Type B pancreatic cell (in vitro differentiated cells): ENCODE measurements around the gene C5. TPM values are rescaled to one million over a fixed set of nuclear protein-coding genes. Genes with fewer than 3 reads are reported as not detected.

Source experiments
- DNase-seq: peaks from one replicate; pipeline ENCODE4 v3.0.0; 2021; ENCODE audit warnings: mixed read lengths; ENCODE audit not compliant: unreplicated experiment; ENCODE audit errors: extremely low spot score
- H3K27ac Mint-ChIP-seq: 2 replicates; pipeline ENCODE4 v1.8.0; 2021; ENCODE audit warnings: mild to moderate bottlenecking, mixed read lengths
- H3K27me3 Mint-ChIP-seq: 2 replicates; pipeline ENCODE4 v1.8.0; 2021; ENCODE audit warnings: mixed read lengths
- H3K36me3 Mint-ChIP-seq: 2 replicates; pipeline ENCODE4 v1.8.0; 2021; ENCODE audit warnings: mixed read lengths
- H3K4me1 Mint-ChIP-seq: one replicate; pipeline ENCODE4 v1.8.0; 2021; ENCODE audit warnings: mixed read lengths; ENCODE audit not compliant: unreplicated experiment
- H3K4me3 Mint-ChIP-seq: 2 replicates; pipeline ENCODE4 v1.8.0; 2021; ENCODE audit warnings: mild to moderate bottlenecking, mixed read lengths
- H3K9me3 Mint-ChIP-seq: 2 replicates; pipeline ENCODE4 v1.8.0; 2021; ENCODE audit warnings: mixed read lengths
- CTCF ChIP-seq: fragments of 200-600 bp; sonication (generic); conservative IDR thresholded peaks from 2 replicates; pipeline ENCODE4 v1.5.0; 2021; ENCODE audit warnings: antibody characterized with exemption, mild to moderate bottlenecking
- total RNA-seq: library from RNA; stranded (reverse); gene quantifications from 2 replicates; pipeline ENCODE4 v1.2.1, GENCODE V29; 2021; ENCODE audit warnings: low replicate concordance

The C5 gene
- total RNA-seq, 1 donor from 2014 or later = 10.0 TPM

GRCh38 chr9:120925535-120926396 lies 124.3 kb downstream of the C5 start:
- Mint-ChIP-seq H3K27ac (no peak overlapping the region), H3K4me1 (peaks cover 18% of the 10 kb centered on the region), H3K36me3 (no peaks in the 10 kb centered on the region), H3K27me3 (peaks cover 6% of the 10 kb centered on the region), H3K4me3 (peak overlapping the region; percentile 28), H3K9me3 (no peaks in the 10 kb centered on the region)
- no peak for TF ChIP-seq CTCF
- no peak for DNase-seq

GRCh38 chr9:120924698-120925534 lies 125.2 kb downstream of the C5 start:
- peaks cover 24% of the 10 kb centered on the region for H3K4me1 Mint-ChIP-seq
- no peak for DNase-seq
- no peak for TF ChIP-seq CTCF
- H3K4me3 Mint-ChIP-seq = no peak overlapping the region
- H3K36me3 Mint-ChIP-seq = no peaks in the 10 kb centered on the region
- H3K27me3 Mint-ChIP-seq = peaks cover 6% of the 10 kb centered on the region
- H3K9me3 Mint-ChIP-seq = no peaks in the 10 kb centered on the region
- no peak overlapping the region for H3K27ac Mint-ChIP-seq

GRCh38 chr9:120923620-120924328 lies 126.3 kb downstream of the C5 start:
- Mint-ChIP-seq H3K9me3 (no peaks in the 10 kb centered on the region), H3K36me3 (no peaks in the 10 kb centered on the region), H3K4me1 (peaks cover 26% of the 10 kb centered on the region), H3K4me3 (no peak overlapping the region), H3K27me3 (peaks cover 6% of the 10 kb centered on the region), H3K27ac (no peak overlapping the region)
- no peak for TF ChIP-seq CTCF
- no peak for DNase-seq

GRCh38 chr9:120922404-120923195 lies 127.5 kb downstream of the C5 start:
- Mint-ChIP-seq H3K36me3 (no peaks in the 10 kb centered on the region), H3K4me3 (no peak overlapping the region), H3K4me1 (peaks cover 25% of the 10 kb centered on the region), H3K9me3 (no peaks in the 10 kb centered on the region), H3K27ac (no peak overlapping the region), H3K27me3 (no peaks in the 10 kb centered on the region)
- no peak for DNase-seq
- no peak for TF ChIP-seq CTCF

GRCh38 chr9:120921661-120922181 lies 128.4 kb downstream of the C5 start:
- peak; percentile 32 for TF ChIP-seq CTCF
- Mint-ChIP-seq H3K36me3 (no peaks in the 10 kb centered on the region), H3K27ac (no peak overlapping the region), H3K4me3 (no peak overlapping the region), H3K9me3 (no peaks in the 10 kb centered on the region), H3K4me1 (peaks cover 26% of the 10 kb centered on the region), H3K27me3 (no peaks in the 10 kb centered on the region)
- DNase-seq = no peak
